Measurements from ENCODE around the gene GAB4.
"Not testable (repeated sequence)": the region's sequence is repeated elsewhere in the genome, so short reads cannot be mapped to it uniquely, and the experiment has no call there.

GRCh38 chr22:17015552-17015951 is 7.5 kb upstream of the GAB4 start:
- TF ChIP-seq CTCF (IDR thresholded peaks at IDR 0.05; ENCODE audit: extremely low read depth in 1 of 2, insufficient read depth in 1 of 2, low read depth in 1 of 2, low read length in 2 of 2); POLR2A (IDR thresholded peaks at IDR 0.05; ENCODE audit: low read depth, low read length); EZH2 (IDR thresholded peaks at IDR 0.05; ENCODE audit: borderline replicate concordance, low read depth, low read length, severe bottlenecking): not testable (repeated sequence)
